Upper lobe of left lung (tissue), 6 donors: Measurements from ENCODE around the gene GPR31. TPM values are rescaled to one million over a fixed set of nuclear protein-coding genes. Genes with fewer than 3 reads are reported as not detected.

Experiments used
- ATAC-seq, 2 donors: fragments of 200-7000 bp; cut with Tn5 transposase; one replicate each; pipeline ENCODE4 v1.9.1; 2022; ENCODE audit warnings: mild to moderate bottlenecking in 2 of 2, moderate library complexity in 2 of 2; ENCODE audit not compliant: low FRiP score in 2 of 2
- DNase-seq, 2 donors: peaks; one replicate each; pipeline ENCODE4 v3.0.0-alpha.2; 2019 to 2020
- H3K27ac ChIP-seq, 4 donors: fragments of 200-600 bp; sonication (generic); one replicate each; pipeline ENCODE4 v1.5.1; 2016 to 2019
- H3K27me3 ChIP-seq, 4 donors: fragments of 200-600 bp; sonication (generic); one replicate each; pipeline ENCODE4 v1.5.1; 2017 to 2019
- H3K36me3 ChIP-seq, 4 donors: fragments of 200-600 bp; sonication (generic); one replicate each; pipeline ENCODE4 v1.5.1; 2016 to 2019
- H3K4me1 ChIP-seq, 4 donors: fragments of 200-600 bp; sonication (generic); one replicate each; pipeline ENCODE4 v1.5.1; 2018 to 2019
- H3K4me3 ChIP-seq, 4 donors: fragments of 200-600 bp; sonication (generic); one replicate each; pipeline ENCODE4 v1.5.1; 2017 to 2019; ENCODE audit warnings: mild to moderate bottlenecking in 2 of 4, moderate library complexity in 1 of 4
- H3K9me3 ChIP-seq, 4 donors: fragments of 200-600 bp; sonication (generic); one replicate each; pipeline ENCODE4 v1.5.1; 2018 to 2019
- CTCF ChIP-seq, 6 experiments: fragments of 450-650 bp in 4 of 6; fragments of 200-600 bp in 2 of 6; sonication (generic) in 2 of 6; IDR thresholded peaks; one replicate each; pipeline ENCODE4 v1.5.1; 2016 to 2019; ENCODE audit warnings: antibody characterized with exemption in 6 of 6
- EP300 ChIP-seq, 4 donors: sonication (generic); formaldehyde crosslinking; IDR thresholded peaks; one replicate each; pipeline ENCODE4 v1.5.1; 2017; ENCODE audit warnings: antibody characterized with exemption in 4 of 4, control low read depth in 2 of 4
- POLR2A ChIP-seq, 4 donors: fragments of 450-650 bp; IDR thresholded peaks; one replicate each; pipeline ENCODE4 v1.5.1; 2016 to 2017; ENCODE audit warnings: antibody characterized with exemption in 4 of 4, mild to moderate bottlenecking in 2 of 4
- POLR2AphosphoS5 ChIP-seq, 2 donors: sonication (generic); formaldehyde crosslinking; IDR thresholded peaks; one replicate each; pipeline ENCODE4 v1.5.1; 2017; ENCODE audit warnings: antibody characterized with exemption in 2 of 2
- WGBS, 2 donors: methylation state at CpG; one replicate each; pipeline ENCODE4 v1.1.5; 2017 to 2018; 5-methylcytosine and 5-hydroxymethylcytosine counted together
- total RNA-seq, 6 donors: library from RNA; depleted of rRNA in 4 of 6; stranded (reverse); fragments of >200 nt in 4 of 6; gene quantifications; one replicate each; pipeline versions ENCODE4 v1.1.0 to v1.2.1, GENCODE V29; 2016 to 2021
- donor health status: DM: no; HTN: no; CAD: no; lungs with moderate emphysema.
- donor health status: DM: no; HTN: yes; CAD: no; lungs with severe emphysema.

GPR31 gene
- total RNA-seq, 6 donors from 2014 or later = not detected

GRCh38 chr6:167140589-167141474 lies 16.9 kb downstream of the GPR31 start:
- Histone ChIP-seq H3K4me1 (peaks cover 0 to 4% (median 1%) of the 10 kb centered on the region in 4 donors), H3K27ac (no peak overlapping the region), H3K27me3 (no peaks in the 10 kb centered on the region), H3K9me3 (no peaks in the 10 kb centered on the region), H3K36me3 (no peaks in the 10 kb centered on the region), H3K4me3 (no peak overlapping the region)
- TF ChIP-seq POLR2A (IDR thresholded peaks at IDR 0.05) (no peak), POLR2AphosphoS5 (IDR thresholded peaks at IDR 0.05) (no peak), EP300 (IDR thresholded peaks at IDR 0.05) (no peak), CTCF (IDR thresholded peaks at IDR 0.05) (no peak)
- ATAC-seq (no peak), DNase-seq (peak in 1 of 2 donors; percentile 24)
- WGBS, 2 donors = 77 to 78% methylated on average over 10 of the region's 10 CpGs

GRCh38 chr6:167139761-167140160 lies 18.0 kb downstream of the GPR31 start:
- 90 to 91% methylated on average over 4 of the region's 4 CpGs for WGBS, 2 donors
- H3K9me3 ChIP-seq = no peaks in the 10 kb centered on the region
- no peak overlapping the region for H3K27ac ChIP-seq
- TF ChIP-seq EP300 (IDR thresholded peaks at IDR 0.05) (no peak), POLR2A (IDR thresholded peaks at IDR 0.05) (no peak), CTCF (IDR thresholded peaks at IDR 0.05) (no peak), POLR2AphosphoS5 (IDR thresholded peaks at IDR 0.05) (no peak)
- no peaks in the 10 kb centered on the region for H3K27me3 ChIP-seq
- H3K4me3 ChIP-seq = no peak overlapping the region
- ATAC-seq (no peak), DNase-seq (no peak)
- no peaks in the 10 kb centered on the region for H3K36me3 ChIP-seq
- peaks cover 0 to 4% (median 1%) of the 10 kb centered on the region in 4 donors for H3K4me1 ChIP-seq

GRCh38 chr6:167137881-167138280 lies 19.9 kb downstream of the GPR31 start:
- H3K4me1 ChIP-seq = peaks cover 0 to 4% (median 1%) of the 10 kb centered on the region in 4 donors
- no peak overlapping the region for H3K27ac ChIP-seq
- 51 to 52% methylated on average over 6 of the region's 6 CpGs for WGBS, 2 donors
- no peak overlapping the region for H3K4me3 ChIP-seq
- TF ChIP-seq CTCF (IDR thresholded peaks at IDR 0.05) = no peak
- TF ChIP-seq POLR2AphosphoS5 (IDR thresholded peaks at IDR 0.05) = no peak
- no peaks in the 10 kb centered on the region for H3K9me3 ChIP-seq
- ATAC-seq (no peak), DNase-seq (no peak)
- H3K27me3 ChIP-seq = no peaks in the 10 kb centered on the region
- H3K36me3 ChIP-seq = no peaks in the 10 kb centered on the region

GRCh38 chr6:167137081-167137480 lies 20.7 kb downstream of the GPR31 start:
- H3K9me3 ChIP-seq = no peaks in the 10 kb centered on the region
- no peak overlapping the region for H3K27ac ChIP-seq
- WGBS, 2 donors = 68 to 78% methylated on average over 10 of the region's 10 CpGs
- no peak overlapping the region for H3K4me3 ChIP-seq
- no peak for ATAC-seq
- H3K4me1 ChIP-seq = peaks cover 0 to 2% (median 0%) of the 10 kb centered on the region in 4 donors
- H3K36me3 ChIP-seq = no peaks in the 10 kb centered on the region
- DNase-seq = no peak
- no peaks in the 10 kb centered on the region for H3K27me3 ChIP-seq
- no peak for TF ChIP-seq POLR2A (IDR thresholded peaks at IDR 0.05)
- TF ChIP-seq EP300 (IDR thresholded peaks at IDR 0.05) = no peak
- no peak for TF ChIP-seq POLR2AphosphoS5 (IDR thresholded peaks at IDR 0.05)
- TF ChIP-seq CTCF (IDR thresholded peaks at IDR 0.05) = no peak

DNA sequence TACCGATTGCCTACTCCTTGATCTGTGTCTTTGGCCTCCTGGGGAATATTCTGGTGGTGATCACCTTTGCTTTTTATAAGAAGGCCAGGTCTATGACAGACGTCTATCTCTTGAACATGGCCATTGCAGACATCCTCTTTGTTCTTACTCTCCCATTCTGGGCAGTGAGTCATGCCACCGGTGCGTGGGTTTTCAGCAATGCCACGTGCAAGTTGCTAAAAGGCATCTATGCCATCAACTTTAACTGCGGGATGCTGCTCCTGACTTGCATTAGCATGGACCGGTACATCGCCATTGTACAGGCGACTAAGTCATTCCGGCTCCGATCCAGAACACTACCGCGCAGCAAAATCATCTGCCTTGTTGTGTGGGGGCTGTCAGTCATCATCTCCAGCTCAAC lies 21.4 kb downstream of the GPR31 start:
- Histone ChIP-seq H3K9me3 (no peaks in the 10 kb centered on the region), H3K27me3 (no peaks in the 10 kb centered on the region), H3K36me3 (no peaks in the 10 kb centered on the region), H3K4me1 (no peaks in the 10 kb centered on the region), H3K4me3 (no peak overlapping the region), H3K27ac (no peak overlapping the region)
- ATAC-seq = no peak
- DNase-seq = no peak
- WGBS, 2 donors = 89 to 93% methylated on average over 13 of the region's 13 CpGs
- TF ChIP-seq POLR2AphosphoS5 (IDR thresholded peaks at IDR 0.05) (no peak), EP300 (IDR thresholded peaks at IDR 0.05) (no peak), CTCF (IDR thresholded peaks at IDR 0.05) (no peak)
